Measurements from ENCODE around the gene AMHR2. TPM values are rescaled to one million over a fixed set of nuclear protein-coding genes. Genes with fewer than 3 reads are reported as not detected.
"Not testable (repeated sequence)": the region's sequence is repeated elsewhere in the genome, so short reads cannot be mapped to it uniquely, and the experiment has no call there.

AMHR2 gene
- total RNA-seq: not detected in 2 replicates

DNA sequence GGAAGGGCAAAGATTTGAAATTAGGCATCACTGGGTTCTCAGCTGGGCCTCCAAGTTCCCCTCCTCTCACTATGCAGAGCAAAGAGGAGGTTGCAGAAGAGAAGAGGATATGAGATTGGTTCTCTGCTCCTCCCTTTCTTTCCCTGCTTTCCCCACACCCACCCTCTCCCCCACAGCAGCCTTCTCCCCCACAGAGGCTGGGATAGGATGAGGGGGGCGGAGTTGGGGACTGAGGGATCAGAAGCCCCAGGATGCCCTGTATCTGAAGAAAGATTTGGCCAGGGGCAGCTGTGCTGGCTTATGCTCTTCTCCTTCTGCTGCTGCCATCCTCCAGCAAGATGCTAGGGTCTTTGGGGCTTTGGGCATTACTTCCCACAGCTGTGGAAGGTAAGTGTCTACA lies at the start of gene AMHR2:
Gene AMHR2 (plus strand): TSS at position 259 of the 400 bp plus-strand sequence. CDS start 80 bp downstream, at position 339.
- no peak for DNase-seq (ENCODE audit: low read depth in 2 of 2)

GRCh38 chr12:53374277-53374676 lies 49.4 kb upstream of the AMHR2 start:
- not testable (repeated sequence) for DNase-seq (ENCODE audit: low read depth in 2 of 2)

GRCh38 chr12:53376747-53377146 lies 46.9 kb upstream of the AMHR2 start:
- DNase-seq (ENCODE audit: low read depth in 2 of 2): no peak

GRCh38 chr12:53378222-53378621 lies 45.4 kb upstream of the AMHR2 start:
- no peak for DNase-seq (ENCODE audit: low read depth in 2 of 2)

GRCh38 chr12:53378724-53379388 lies 44.8 kb upstream of the AMHR2 start:
- peak in 1 of 2 donors; percentile 18 for DNase-seq (ENCODE audit: low read depth in 2 of 2)

GRCh38 chr12:53379389-53380103 lies 44.1 kb upstream of the AMHR2 start:
- DNase-seq (ENCODE audit: low read depth in 2 of 2): peak; percentile 100

DNA sequence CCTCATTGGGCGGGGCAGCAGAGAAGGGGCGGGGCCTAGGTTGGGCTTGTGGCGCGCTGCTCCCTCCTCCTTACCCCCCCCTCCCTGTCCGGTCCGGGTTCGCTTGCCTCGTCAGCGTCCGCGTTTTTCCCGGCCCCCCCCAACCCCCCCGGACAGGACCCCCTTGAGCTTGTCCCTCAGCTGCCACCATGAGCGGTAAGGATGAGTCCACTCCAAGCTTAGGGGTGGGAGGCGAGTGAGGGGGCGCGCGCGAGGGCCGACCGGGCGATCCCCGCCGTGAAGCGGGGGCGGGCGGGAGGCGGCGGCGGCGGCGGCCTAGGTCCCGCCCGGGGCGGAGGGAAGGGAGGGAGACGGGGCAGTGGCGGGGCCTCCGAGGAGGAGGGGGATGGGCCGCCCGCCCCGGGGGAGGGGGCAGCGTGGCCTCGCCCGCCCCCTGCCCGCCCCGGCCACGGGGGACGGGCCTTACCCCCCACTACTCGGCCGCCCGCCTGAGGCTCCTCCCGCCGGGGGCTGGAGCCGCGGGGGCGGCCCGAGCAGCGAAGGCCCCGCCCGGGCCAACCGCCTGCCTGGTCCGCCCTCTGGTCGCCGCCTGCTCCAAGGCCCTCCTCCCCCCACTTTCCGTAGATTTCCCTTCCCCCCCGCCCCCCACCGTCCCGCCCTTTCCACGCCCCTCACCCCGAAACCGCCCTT lies 43.4 kb upstream of the AMHR2 start, which contains the start of gene SP1:
Gene SP1 (plus strand): TSS at position 73 of the 690 bp plus-strand sequence. CDS start 116 bp downstream, at position 189.
- peak; percentile 96 to 98 for DNase-seq (ENCODE audit: low read depth in 2 of 2)

DNA sequence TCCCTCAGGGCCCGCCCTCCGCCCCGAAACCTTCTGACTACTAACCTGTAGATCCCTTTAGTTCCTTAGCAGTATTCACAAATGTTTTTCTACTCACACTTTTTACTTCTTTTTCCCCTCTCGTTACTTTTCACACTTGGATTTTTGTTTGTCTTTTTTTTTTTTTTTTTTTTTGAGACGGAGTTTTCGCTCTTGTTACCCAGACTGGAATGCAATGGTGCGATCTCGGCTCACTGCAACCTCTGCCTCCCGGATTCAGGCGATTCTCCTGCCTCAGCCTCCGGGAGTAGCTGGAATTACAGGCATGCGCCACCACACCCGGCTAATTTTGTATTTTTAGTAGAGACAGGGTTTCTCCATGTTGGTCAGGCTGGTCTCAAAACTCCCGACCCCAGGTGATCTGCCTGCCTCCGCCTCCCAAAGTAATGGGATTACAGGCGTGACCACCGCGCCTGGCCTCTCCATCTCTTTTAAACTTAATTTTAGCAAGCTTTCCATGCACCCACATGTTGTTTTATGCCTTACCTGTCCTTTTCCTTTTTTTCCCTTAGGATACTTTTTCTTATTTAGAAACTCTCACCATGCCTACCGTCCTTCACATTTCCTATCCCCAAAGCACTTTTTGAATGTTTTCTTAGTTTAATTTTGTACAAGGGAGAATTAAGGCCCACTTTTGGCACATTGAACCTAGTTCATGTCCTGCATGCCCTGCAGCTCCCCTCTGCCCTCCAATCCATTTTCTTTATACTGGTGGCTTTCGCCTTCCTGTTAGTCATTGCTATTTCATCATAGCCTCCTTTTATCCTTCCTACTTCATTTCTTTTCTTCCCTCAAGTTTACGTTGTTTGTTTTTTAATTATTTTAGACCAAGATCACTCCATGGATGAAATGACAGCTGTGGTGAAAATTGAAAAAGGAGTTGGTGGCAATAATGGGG lies 42.6 kb upstream of the AMHR2 start:
- peak; percentile 34 to 62 for DNase-seq (ENCODE audit: low read depth in 2 of 2)

DNA sequence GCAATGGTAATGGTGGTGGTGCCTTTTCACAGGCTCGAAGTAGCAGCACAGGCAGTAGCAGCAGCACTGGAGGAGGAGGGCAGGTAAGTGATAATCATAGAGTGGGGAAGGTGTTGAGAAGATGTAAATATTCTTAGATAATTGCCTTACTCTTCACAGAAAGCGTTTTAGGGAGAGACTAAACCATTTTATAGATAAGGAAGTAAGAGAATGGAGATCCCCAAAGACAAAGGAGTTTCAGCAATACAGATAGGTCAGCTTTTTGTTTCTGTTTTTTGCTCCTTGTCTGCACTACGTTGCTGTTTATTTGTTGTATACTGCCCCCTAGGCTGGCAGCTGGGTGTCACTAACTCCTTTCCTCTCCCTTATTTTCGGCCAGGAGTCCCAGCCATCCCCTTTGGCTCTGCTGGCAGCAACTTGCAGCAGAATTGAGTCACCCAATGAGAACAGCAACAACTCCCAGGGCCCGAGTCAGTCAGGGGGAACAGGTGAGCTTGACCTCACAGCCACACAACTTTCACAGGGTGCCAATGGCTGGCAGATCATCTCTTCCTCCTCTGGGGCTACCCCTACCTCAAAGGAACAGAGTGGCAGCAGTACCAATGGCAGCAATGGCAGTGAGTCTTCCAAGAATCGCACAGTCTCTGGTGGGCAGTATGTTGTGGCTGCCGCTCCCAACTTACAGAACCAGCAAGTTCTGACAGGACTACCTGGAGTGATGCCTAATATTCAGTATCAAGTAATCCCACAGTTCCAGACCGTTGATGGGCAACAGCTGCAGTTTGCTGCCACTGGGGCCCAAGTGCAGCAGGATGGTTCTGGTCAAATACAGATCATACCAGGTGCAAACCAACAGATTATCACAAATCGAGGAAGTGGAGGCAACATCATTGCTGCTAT lies 41.7 kb upstream of the AMHR2 start:
- peak; percentile 59 to 75 for DNase-seq (ENCODE audit: low read depth in 2 of 2)

DNA sequence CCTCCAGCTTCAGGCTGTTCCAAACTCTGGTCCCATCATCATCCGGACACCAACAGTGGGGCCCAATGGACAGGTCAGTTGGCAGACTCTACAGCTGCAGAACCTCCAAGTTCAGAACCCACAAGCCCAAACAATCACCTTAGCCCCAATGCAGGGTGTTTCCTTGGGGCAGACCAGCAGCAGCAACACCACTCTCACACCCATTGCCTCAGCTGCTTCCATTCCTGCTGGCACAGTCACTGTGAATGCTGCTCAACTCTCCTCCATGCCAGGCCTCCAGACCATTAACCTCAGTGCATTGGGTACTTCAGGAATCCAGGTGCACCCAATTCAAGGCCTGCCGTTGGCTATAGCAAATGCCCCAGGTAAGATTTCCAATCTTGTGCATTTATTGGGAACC lies 40.4 kb upstream of the AMHR2 start:
- no peak for DNase-seq (ENCODE audit: low read depth in 2 of 2)

- not testable (repeated sequence) for DNase-seq (ENCODE audit: low read depth in 2 of 2)
Measured at GRCh38 chr12:53386381-53386780, 37.3 kb upstream of the AMHR2 start.

GRCh38 chr12:53388932-53389331 lies 34.7 kb upstream of the AMHR2 start:
- no peak for DNase-seq (ENCODE audit: low read depth in 2 of 2)

- no peak for DNase-seq (ENCODE audit: low read depth in 2 of 2)
Measured at GRCh38 chr12:53389702-53390101, 34.0 kb upstream of the AMHR2 start.

GRCh38 chr12:53391724-53392123 lies 31.9 kb upstream of the AMHR2 start:
- DNase-seq (ENCODE audit: low read depth in 2 of 2): no peak

DNA sequence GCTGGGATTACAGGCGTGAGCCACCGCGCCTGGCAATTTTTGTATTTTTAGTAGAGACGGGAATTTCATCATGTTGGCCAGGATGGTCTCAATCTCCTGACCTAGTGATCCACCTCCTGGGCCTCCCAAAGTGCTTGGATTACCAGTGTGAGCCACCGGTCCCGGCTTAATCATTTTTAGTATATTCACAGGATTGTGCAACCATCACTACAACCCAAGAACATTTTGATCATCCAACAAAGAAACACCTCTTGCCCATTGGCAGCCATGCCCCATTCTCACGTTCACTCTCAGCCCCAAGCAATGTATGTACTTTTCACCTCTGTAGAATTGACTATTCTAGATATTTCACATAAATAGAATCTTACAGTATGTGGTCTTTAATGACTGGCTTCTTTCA lies 23.8 kb upstream of the AMHR2 start:
- DNase-seq (ENCODE audit: low read depth in 2 of 2): no peak

GRCh38 chr12:53402351-53402750 lies 21.3 kb upstream of the AMHR2 start:
- not testable (repeated sequence) for DNase-seq (ENCODE audit: low read depth in 2 of 2)

GRCh38 chr12:53402871-53403270 lies 20.8 kb upstream of the AMHR2 start:
- no peak for DNase-seq (ENCODE audit: low read depth in 2 of 2)

- DNase-seq (ENCODE audit: low read depth in 2 of 2): no peak
Measured at GRCh38 chr12:53410951-53411350, 12.7 kb upstream of the AMHR2 start.

DNA sequence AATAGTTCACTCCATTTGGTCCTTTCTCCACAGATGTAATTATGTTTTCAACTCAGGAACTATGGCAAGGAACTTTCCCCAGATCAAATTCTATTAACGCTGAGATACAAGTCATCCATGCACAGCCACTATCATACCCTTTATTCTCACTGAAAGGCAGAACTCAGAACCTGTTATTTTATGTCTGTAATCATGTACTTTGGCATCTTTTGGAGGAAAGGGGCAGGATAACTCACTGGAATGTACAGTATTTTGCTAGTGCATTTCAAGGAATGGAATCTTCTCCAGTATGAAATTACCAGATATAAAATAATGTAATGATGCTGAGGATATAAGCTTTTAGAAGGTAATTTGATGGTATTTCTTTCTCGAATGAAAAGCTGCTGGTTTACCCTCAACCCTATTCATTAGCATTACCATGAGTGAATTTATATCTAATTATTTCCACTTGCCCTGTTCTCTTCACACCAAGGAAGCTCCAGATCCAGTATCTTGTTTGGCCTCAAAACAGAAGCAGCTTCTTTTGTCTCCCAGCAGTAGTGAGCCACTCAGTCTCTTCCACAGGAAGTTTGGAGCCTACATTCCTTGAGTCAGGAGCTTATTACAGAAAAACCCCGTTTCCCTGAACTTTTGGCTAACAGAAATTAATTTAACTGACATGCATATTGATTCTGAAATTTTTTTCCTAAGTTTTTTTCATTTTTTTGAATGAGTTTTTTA lies 10.0 kb upstream of the AMHR2 start:
- DNase-seq (ENCODE audit: low read depth in 2 of 2): peak in 1 of 2 donors; percentile 62

All from lung microvascular endothelial cell (primary cell).